ENCODE results near the gene KLKB1.

- TF ChIP-seq CTCF (IDR thresholded peaks at IDR 0.05) (no peak), POLR2AphosphoS5 (IDR thresholded peaks at IDR 0.05; ENCODE audit: low read depth, low read length) (no peak)
Observed at GRCh38 chr4:186241616-186242015, 14.3 kb downstream of the KLKB1 start.

Data from Panc1 (cell line).